HG02759 (cell line): ENCODE results near the gene ABCA10.
"Not testable (repeated sequence)": the region's sequence is repeated elsewhere in the genome, so short reads cannot be mapped to it uniquely, and the experiment has no call there.

ENCODE experiments used
- ATAC-seq: cut with Tn5 transposase; IDR thresholded peaks from one replicate; pipeline ENCODE4 v1.9.1; 2021; ENCODE audit warnings: mild to moderate bottlenecking, moderate library complexity; ENCODE audit not compliant: unreplicated experiment

The ABCA10 gene

GRCh38 chr17:69173118-69173517 lies 55.5 kb downstream of the ABCA10 start:
- ATAC-seq: no peak

- ATAC-seq: no peak
Measured at GRCh38 chr17:69170377-69170776, 58.2 kb downstream of the ABCA10 start.

- ATAC-seq: not testable (repeated sequence)
Measured at GRCh38 chr17:69168642-69169041, 60.0 kb downstream of the ABCA10 start.

GRCh38 chr17:69166957-69167356 lies 61.7 kb downstream of the ABCA10 start:
- ATAC-seq: no peak

GRCh38 chr17:69164206-69164605 lies 64.4 kb downstream of the ABCA10 start:
- ATAC-seq: no peak

- no peak for ATAC-seq
Measured at GRCh38 chr17:69159418-69159817, 69.2 kb downstream of the ABCA10 start.

- ATAC-seq: no peak
Measured at GRCh38 chr17:69154267-69154666, 74.4 kb downstream of the ABCA10 start.

GRCh38 chr17:69150333-69150732 lies 78.3 kb downstream of the ABCA10 start:
- no peak for ATAC-seq

GRCh38 chr17:69147460-69147859 lies 81.2 kb downstream of the ABCA10 start:
- ATAC-seq: no peak

- no peak for ATAC-seq
Measured at GRCh38 chr17:69144331-69145255, 84.0 kb downstream of the ABCA10 start.

GRCh38 chr17:69143683-69144231 lies 84.9 kb downstream of the ABCA10 start:
- no peak for ATAC-seq

- no peak for ATAC-seq
Measured at GRCh38 chr17:69143151-69143550, 85.5 kb downstream of the ABCA10 start.

GRCh38 chr17:69142175-69142802 lies 86.3 kb downstream of the ABCA10 start:
- ATAC-seq: no peak

GRCh38 chr17:69141431-69142174 lies 87.0 kb downstream of the ABCA10 start, which contains the start of gene ABCA6:
Gene ABCA6 (minus strand): TSS chr17:69141895. CDS start chr17:69140703, 1,192 bp downstream.
- ATAC-seq: no peak

GRCh38 chr17:69134112-69134511 lies 94.5 kb downstream of the ABCA10 start:
- no peak for ATAC-seq

- ATAC-seq: no peak
Measured at GRCh38 chr17:69130627-69131296, 97.9 kb downstream of the ABCA10 start.

GRCh38 chr17:69123626-69124025 lies 105.0 kb downstream of the ABCA10 start:
- ATAC-seq: no peak

GRCh38 chr17:69122065-69122464 lies 106.6 kb downstream of the ABCA10 start:
- no peak for ATAC-seq

GRCh38 chr17:69117855-69118784 lies 110.5 kb downstream of the ABCA10 start:
- peak; percentile 44 for ATAC-seq
